Measurements from ENCODE around the gene ID4.

- TF ChIP-seq EZH2 (IDR thresholded peaks at IDR 0.05; ENCODE audit: insufficient read depth, poor library complexity, severe bottlenecking): no peak
- no peak for TF ChIP-seq EZH2phosphoT487 (IDR thresholded peaks at IDR 0.05; ENCODE audit: insufficient read depth, low read depth)
Measured at GRCh38 chr6:19811397-19812079, 25.6 kb upstream of the ID4 start.
